ENCODE data around the gene CACNB2. TPM values are rescaled to one million over a fixed set of nuclear protein-coding genes. Genes with fewer than 3 reads are reported as not detected.

Gene CACNB2
- total and polyA plus RNA-seq, 8 donors = 4.9 to 11.1 (median 7.3) TPM

GRCh38 chr10:18099415-18099814, 40.8 kb upstream of the CACNB2 start:
- H3K4me3 ChIP-seq = no peak overlapping the region
- intact Hi-C loops (cut with DNase I) = no loop called here
- TF ChIP-seq CTCF (IDR thresholded peaks at IDR 0.05) = no peak
- FAIRE-seq (no peak), DNase-seq (no peak), ATAC-seq (no peak)
- no peaks in the 10 kb centered on the region for H3K4me1 ChIP-seq
- H3K27ac ChIP-seq = no peak overlapping the region
- 83 to 86% methylated on average over 3 of the region's 3 CpGs for WGBS, 2 donors
- H3K36me3 ChIP-seq = no peaks in the 10 kb centered on the region
- no peaks in the 10 kb centered on the region for H3K27me3 ChIP-seq
- no peaks in the 10 kb centered on the region for H3K9me3 ChIP-seq

GRCh38 chr10:18100669-18101068, 39.6 kb upstream of the CACNB2 start:
- DNase-seq (no peak), FAIRE-seq (no peak), ATAC-seq (no peak)
- H3K27ac ChIP-seq = no peak overlapping the region
- 42 to 46% methylated on average over 1 of the region's 1 CpG for WGBS, 2 donors
- H3K27me3 ChIP-seq = no peaks in the 10 kb centered on the region
- intact Hi-C loops (cut with DNase I) = no loop called here
- no peak for TF ChIP-seq CTCF (IDR thresholded peaks at IDR 0.05)
- H3K36me3 ChIP-seq = no peaks in the 10 kb centered on the region
- no peaks in the 10 kb centered on the region for H3K4me1 ChIP-seq
- no peak overlapping the region for H3K4me3 ChIP-seq
- no peaks in the 10 kb centered on the region for H3K9me3 ChIP-seq

- H3K9me3 ChIP-seq = no peaks in the 10 kb centered on the region
- no peak overlapping the region for H3K4me3 ChIP-seq
- no peaks in the 10 kb centered on the region for H3K27me3 ChIP-seq
- DNase-seq (no peak), ATAC-seq (no peak), FAIRE-seq (no peak)
- H3K36me3 ChIP-seq = no peaks in the 10 kb centered on the region
- no peak overlapping the region for H3K27ac ChIP-seq
- no peak for TF ChIP-seq CTCF (IDR thresholded peaks at IDR 0.05)
- 86 to 94% methylated on average over 1 of the region's 1 CpG for WGBS, 2 donors
- H3K4me1 ChIP-seq = no peaks in the 10 kb centered on the region
- intact Hi-C loops (cut with DNase I) = no loop called here
Measured at GRCh38 chr10:18102404-18102803, 37.8 kb upstream of the CACNB2 start.

GRCh38 chr10:18104223-18104872, 35.9 kb upstream of the CACNB2 start:
- Histone ChIP-seq H3K9me3 (no peaks in the 10 kb centered on the region), H3K27ac (no peak overlapping the region), H3K36me3 (no peaks in the 10 kb centered on the region), H3K4me1 (no peaks in the 10 kb centered on the region), H3K27me3 (no peaks in the 10 kb centered on the region), H3K4me3 (no peak overlapping the region)
- WGBS, 2 donors = 55 to 57% methylated on average over 10 of the region's 10 CpGs
- peak in 3 of 4 donors; percentile 60 to 74 (median 67) for ATAC-seq
- peak in 5 of 6 donors; percentile 18 to 78 (median 53) for DNase-seq
- intact Hi-C loops (cut with DNase I) = no loop called here
- peak; percentile 56 to 74 (median 63) for TF ChIP-seq CTCF (IDR thresholded peaks at IDR 0.05)
- FAIRE-seq = peak; percentile 67

- no peak for DNase-seq
Measured at GRCh38 chr10:18109341-18109870, 30.8 kb upstream of the CACNB2 start.

More at GRCh38 chr10:18109341-18109870, 30.8 kb upstream of the CACNB2 start:
- Histone ChIP-seq H3K9me3 (no peaks in the 10 kb centered on the region), H3K4me1 (no peaks in the 10 kb centered on the region), H3K36me3 (no peaks in the 10 kb centered on the region), H3K27ac (no peak overlapping the region), H3K27me3 (no peaks in the 10 kb centered on the region), H3K4me3 (no peak overlapping the region)
- no peak for FAIRE-seq
- WGBS, 2 donors = 73 to 82% methylated on average over 6 of the region's 6 CpGs
- intact Hi-C loops (cut with DNase I) = no loop called here
- TF ChIP-seq CTCF (IDR thresholded peaks at IDR 0.05) = no peak
- ATAC-seq = no peak

Data from pancreas (tissue), 10 donors.